8988T (cell line): ENCODE data around the gene GADD45A.
A peak's percentile ranks its signal among the peaks of the same experiment; 100 is the strongest.
"Not testable (repeated sequence)": the region's sequence is repeated elsewhere in the genome, so short reads cannot be mapped to it uniquely, and the experiment has no call there.

Experiments used
- DNase-seq: peaks from one replicate; pipeline ENCODE4 v3.0.0; 2011

GADD45A gene, protein sequence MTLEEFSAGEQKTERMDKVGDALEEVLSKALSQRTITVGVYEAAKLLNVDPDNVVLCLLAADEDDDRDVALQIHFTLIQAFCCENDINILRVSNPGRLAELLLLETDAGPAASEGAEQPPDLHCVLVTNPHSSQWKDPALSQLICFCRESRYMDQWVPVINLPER

DNA sequence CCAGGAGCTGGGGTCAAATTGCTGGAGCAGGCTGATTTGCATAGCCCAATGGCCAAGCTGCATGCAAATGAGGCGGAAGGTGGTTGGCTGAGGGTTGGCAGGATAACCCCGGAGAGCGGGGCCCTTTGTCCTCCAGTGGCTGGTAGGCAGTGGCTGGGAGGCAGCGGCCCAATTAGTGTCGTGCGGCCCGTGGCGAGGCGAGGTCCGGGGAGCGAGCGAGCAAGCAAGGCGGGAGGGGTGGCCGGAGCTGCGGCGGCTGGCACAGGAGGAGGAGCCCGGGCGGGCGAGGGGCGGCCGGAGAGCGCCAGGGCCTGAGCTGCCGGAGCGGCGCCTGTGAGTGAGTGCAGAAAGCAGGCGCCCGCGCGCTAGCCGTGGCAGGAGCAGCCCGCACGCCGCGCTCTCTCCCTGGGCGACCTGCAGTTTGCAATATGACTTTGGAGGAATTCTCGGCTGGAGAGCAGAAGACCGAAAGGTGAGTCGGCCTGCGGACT lies at the start of gene GADD45A:
Gene GADD45A, plus strand, starts transcription at position 135 of the 491 bp plus-strand sequence. Its CDS starts 294 bp downstream, at position 429.
- peak; percentile 53 for DNase-seq

DNA sequence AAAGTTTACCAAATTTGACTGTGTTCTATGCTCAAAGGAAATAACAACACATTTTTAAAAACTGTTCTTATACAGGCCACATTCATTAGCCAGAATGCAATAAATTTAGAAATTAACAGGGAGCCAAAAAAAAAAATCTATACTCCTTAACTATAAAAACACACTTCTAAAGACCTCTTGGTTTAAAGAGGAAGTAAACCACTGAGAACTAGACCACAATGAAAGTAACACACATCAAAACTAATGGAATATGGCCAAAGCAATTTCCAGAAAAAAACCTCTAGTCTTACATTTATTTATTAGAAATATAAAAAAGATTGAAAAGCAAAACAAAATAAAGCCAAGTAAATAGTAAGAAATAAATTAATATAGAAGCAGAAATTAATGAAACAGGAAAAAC lies 48.9 kb upstream of the GADD45A start:
- no peak for DNase-seq

- no peak for DNase-seq
Measured at GRCh38 chr1:67639361-67639760, 45.6 kb upstream of the GADD45A start.

DNA sequence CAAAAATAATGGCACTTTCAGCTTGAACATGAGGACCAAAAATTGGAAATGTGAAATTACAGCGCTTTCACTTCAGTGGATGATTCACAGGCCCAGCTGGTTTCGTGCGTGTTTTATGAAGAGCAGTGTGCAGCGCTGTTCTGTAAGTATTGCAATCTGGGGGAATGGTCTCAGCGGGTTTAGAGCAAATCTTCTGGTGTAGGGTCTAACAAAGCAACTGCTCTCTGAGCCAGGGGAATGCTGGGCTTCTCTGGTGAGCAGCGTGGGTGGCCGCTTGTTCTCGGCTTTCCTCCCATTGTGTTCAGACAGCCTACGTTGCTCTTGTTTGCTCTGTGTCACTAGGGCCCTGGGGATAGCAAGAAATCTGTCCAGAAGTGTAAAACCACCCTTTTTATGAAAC lies 42.4 kb upstream of the GADD45A start:
- DNase-seq, result no peak

DNA sequence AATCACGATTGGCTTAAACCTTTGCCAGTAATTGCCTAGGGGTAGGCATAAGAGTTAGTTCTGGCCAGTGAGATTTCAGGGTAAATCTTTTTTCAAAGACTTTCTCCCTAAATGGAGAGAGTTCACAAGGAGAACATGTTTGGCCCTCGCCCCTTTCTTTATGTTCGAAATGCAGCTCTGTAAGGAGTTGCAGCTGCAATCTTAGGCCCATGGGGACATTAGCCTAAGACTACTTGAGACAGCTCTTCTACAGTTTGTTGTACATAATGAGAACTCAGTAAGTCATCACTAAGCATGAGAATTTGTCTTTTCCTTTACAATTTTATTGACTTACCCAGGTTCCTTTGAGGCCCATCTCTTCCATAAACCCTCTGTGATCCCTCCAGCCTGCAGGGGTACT lies 40.4 kb upstream of the GADD45A start:
- no peak for DNase-seq

DNA sequence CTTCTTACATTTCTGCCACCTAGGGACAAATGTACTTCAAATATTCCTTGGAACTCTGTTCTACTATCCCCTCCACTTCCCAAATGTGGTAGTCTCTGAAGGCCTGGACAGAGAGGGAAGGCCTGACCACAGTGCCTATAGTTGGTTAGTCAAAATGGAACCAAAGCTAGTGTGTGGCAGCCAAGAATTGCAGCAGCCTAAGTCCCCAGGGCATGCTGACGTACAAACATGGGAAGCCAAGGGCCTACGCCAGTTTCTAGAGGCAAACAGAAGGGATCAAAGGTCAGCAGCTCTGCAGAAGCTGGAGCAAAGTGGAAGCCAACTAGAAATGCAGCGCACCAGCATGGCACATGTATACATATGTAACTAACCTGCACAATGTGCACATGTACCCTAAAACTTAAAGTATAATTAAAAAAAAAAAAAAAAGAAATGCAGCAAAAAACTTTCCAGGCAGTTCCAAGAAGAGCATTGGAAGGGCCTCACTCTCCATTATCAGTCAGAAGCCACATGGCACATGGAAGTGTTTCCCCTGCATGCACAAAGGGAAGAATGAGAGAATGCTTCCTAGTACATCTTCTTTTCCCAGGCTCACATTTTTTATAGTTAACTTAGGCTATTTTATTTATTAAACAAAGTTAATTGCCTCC lies 39.4 kb upstream of the GADD45A start:
- DNase-seq, result no peak

DNA sequence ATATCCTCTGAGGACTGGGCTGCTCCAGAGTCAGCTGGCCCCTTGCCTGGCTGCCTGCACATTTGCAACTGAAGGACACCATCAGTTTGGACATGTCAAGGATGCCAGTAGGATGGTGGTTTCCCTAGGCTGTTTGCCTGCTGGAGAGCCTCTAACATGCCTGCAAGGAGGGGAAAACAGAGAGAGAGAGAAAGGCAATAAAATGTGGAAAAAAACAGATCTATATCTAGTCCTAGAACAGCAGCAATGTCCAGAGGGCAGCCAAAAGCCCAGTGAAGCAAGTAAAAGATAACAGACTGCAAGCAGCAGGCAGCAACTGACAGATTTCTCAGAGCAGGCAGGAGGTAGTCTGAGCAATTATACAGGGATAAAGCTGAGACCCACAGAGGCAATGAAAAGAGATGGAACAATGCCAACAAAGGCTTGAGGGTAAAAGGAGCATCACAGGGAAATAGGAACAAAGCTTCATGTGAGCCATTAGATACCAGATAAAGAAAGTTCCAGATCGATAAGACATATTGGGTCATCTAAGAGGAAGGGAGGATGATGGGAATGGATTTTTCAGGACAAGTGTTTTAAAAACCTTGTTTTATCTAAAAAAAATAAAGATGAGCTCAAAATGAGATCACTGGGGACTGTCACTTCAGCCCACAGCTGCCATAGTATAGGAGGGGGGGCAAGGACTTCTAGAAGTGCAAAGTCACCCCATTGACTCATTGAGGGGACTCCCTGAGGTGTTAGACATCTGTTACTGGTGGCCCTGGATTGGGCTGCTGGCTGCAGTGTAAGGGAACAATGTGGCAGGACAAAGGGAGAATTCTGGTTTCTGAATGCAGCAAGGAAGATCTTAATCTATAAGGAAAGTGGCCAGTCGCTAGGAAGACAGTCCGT lies 38.6 kb upstream of the GADD45A start:
- no peak for DNase-seq

GRCh38 chr1:67647036-67647798 lies 37.8 kb upstream of the GADD45A start:
- DNase-seq, result no peak

- DNase-seq, result no peak
Measured at GRCh38 chr1:67647814-67648358, 37.1 kb upstream of the GADD45A start.

DNA sequence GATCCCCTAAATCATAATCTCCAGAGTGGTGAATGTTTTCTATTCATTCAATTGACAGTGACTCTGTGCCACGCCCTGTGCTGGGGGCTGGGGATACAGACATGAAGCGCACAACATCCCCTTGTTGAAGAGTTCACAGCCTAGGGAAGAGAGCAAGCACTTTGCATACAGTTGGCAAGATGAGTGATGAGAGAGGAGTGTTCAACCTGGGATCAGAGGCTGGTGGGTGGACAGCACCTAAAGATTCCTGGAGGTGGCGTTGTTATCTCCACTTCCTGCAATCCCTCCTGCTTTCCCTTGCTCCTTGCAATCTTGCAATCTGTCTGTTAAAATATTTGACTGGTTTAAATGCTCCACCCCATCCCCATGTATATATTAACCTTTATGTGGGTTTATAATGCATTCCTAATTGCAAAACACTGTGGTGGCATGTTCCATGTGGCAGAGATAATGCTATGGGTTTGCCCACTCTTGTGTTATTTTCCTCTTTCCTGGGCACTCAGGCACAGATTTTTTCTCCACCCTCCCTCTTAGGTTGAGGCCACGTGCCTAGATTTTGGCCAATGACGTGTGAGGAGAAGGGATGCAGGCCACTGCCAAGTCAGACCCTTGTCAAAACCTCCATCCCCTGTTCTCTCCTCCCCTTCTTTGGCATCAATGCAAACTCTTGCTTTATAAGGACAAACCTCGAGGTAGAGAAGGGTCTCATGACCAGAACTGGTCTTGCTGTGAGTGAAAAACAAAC lies 36.2 kb upstream of the GADD45A start:
- no peak for DNase-seq

DNA sequence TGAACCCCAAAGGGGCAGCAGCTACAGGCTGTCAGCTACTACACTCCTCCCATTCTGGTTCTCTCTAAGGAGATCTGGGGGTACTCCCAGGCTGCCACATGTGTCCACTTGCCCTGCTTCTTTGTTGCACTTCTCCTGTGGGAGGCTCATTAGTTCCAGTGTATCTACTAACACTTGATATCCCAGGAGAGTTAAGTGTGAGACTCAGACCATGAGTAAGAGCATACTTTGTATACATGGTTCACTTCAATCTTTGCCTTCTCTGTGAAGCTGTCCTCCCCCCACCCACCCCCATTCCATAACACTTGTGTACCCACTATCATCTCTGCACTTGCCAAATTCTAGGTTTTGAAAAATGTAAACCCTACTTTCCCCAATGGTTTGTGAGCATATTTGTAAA lies 34.9 kb upstream of the GADD45A start:
- DNase-seq, result no peak

DNA sequence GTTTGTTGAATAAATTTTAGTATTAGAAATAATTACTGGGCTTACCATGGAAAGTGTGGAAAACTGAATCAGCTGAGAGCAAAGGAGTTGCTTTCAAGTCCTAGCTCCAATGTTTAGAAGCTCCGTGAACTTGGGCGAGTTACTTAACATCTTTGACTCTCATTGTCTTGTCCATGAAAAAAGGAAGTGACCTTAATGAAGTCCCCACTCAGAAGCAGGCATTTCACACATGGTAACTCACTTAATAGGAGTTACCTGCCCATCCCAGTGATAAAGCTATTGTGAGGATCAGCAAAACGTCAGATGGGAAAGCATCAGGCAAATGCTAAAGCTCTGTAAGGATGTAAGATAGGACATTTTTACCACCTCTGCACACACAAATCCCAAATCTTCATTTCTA lies 34.0 kb upstream of the GADD45A start:
- DNase-seq, result no peak

- DNase-seq, result no peak
Measured at GRCh38 chr1:67652800-67653199, 32.2 kb upstream of the GADD45A start.

GRCh38 chr1:67653304-67653703 lies 31.7 kb upstream of the GADD45A start:
- no peak for DNase-seq

- DNase-seq, result no peak
Measured at GRCh38 chr1:67655581-67655980, 29.4 kb upstream of the GADD45A start.

DNA sequence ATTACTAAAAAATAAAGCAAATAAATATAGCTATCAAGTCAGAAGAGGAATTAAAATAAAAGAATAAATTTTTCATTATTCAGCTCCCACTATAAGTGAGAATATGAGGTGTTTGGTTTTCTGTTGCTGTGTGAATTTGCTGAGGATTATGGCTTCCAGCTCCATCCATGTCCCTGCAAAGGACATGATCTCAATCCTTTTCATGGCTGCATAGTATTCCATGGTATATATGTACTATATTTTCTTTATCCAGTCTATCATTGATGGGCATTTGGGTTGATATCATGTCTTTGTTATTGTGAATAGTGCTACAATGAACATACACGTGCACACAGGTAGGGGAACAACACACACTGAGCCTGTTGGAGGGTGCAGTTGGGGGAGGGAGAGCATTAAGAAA lies 27.8 kb upstream of the GADD45A start:
- DNase-seq, result not testable (repeated sequence)

GRCh38 chr1:67659229-67659628 lies 25.8 kb upstream of the GADD45A start:
- no peak for DNase-seq

- no peak for DNase-seq
Measured at GRCh38 chr1:67662884-67663283, 22.1 kb upstream of the GADD45A start.

DNA sequence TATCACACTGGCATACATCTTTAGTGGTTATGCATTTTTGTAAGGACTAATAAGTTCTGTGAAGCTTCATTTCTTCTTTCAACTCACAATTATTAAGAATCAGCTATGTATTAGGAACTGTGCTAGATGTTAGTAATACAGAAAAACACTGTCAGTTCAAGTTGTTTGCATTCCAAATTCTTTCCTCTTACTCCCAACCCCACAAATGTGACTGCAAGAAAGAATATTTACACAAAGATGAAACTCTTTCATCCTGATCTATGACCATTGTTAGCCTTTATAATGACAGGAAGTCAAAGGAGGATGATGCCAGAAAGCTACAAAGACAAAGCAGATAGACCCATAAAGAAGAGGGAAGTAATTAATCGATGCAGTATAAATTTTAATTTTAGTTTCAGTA lies 21.0 kb upstream of the GADD45A start:
- DNase-seq, result no peak

GRCh38 chr1:67665307-67665706 lies 19.7 kb upstream of the GADD45A start:
- not testable (repeated sequence) for DNase-seq

DNA sequence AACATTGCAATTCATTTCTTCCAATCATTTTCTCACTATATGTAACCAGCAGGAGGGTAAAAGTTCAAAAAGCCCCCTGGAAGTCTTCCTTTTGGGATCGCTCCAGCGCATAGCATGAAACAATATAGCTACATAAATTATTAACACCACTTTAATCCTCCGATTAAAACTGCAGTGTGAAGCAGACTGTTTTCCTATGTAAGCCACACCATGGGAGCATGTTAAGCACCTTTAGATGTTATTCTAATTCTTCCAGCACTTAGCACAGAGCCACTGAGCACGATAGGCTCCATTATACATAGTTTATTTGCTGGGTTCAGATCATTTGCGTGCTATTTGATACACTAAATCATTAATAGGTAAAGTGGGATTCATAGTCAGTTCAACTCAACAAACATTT lies 18.4 kb upstream of the GADD45A start:
- DNase-seq, result no peak

DNA sequence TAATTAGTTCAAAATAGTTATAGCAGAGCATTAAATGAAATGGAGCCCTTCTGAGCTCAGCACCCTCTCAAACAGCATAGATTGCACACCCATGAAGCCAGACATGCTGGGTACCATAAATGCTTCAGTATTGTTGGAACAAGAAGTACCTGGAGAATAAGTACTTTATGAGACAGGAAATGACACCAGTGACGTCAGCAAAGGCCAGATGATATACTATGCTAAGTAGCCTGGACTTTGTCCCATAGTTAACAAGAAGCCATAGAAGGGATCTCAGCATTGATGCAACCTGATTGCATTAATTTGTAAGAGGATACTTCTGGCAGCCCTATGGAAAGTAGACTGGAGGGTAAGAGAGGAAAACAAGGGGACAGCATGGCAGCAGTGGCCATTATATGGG lies 16.3 kb upstream of the GADD45A start:
- no peak for DNase-seq
